ENCODE measurements around the gene C15orf39. TPM values are rescaled to one million over a fixed set of nuclear protein-coding genes. Genes with fewer than 3 reads are reported as not detected.

C15orf39 gene
- total RNA-seq, 1 experiment from 2014 or later, result 13.3 TPM

- POLR2A ChIA-PET, result interaction anchor here (0.9 kb wide), 1 partner anchor 17 kb away, joined by 3 read pairs; no protein-coding TSS in a partner anchor
- Mint-ChIP-seq H3K27me3 (ENCODE audit: insufficient read depth, unreplicated experiment) (no peaks in the 10 kb centered on the region), H3K4me3 (ENCODE audit: unreplicated experiment) (no peak overlapping the region), H3K9me3 (ENCODE audit: unreplicated experiment) (no peaks in the 10 kb centered on the region), H3K36me3 (ENCODE audit: insufficient read depth, unreplicated experiment) (no peaks in the 10 kb centered on the region), H3K4me1 (ENCODE audit: insufficient read depth, unreplicated experiment) (no peaks in the 10 kb centered on the region), H3K27ac (ENCODE audit: low read depth, unreplicated experiment) (no peak overlapping the region)
- BruUV-seq (replicated peaks), result no TSS peak
- CTCF ChIA-PET, result no interaction called here
- TF ChIP-seq, protein P1, sequence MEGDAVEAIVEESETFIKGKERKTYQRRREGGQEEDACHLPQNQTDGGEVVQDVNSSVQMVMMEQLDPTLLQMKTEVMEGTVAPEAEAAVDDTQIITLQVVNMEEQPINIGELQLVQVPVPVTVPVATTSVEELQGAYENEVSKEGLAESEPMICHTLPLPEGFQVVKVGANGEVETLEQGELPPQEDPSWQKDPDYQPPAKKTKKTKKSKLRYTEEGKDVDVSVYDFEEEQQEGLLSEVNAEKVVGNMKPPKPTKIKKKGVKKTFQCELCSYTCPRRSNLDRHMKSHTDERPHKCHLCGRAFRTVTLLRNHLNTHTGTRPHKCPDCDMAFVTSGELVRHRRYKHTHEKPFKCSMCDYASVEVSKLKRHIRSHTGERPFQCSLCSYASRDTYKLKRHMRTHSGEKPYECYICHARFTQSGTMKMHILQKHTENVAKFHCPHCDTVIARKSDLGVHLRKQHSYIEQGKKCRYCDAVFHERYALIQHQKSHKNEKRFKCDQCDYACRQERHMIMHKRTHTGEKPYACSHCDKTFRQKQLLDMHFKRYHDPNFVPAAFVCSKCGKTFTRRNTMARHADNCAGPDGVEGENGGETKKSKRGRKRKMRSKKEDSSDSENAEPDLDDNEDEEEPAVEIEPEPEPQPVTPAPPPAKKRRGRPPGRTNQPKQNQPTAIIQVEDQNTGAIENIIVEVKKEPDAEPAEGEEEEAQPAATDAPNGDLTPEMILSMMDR (IDR thresholded peaks at IDR 0.05; ENCODE audit: unreplicated experiment), result no peak
- intact Hi-C loops (cut with micrococcal nuclease), result no loop called here
- no peak for DNase-seq (ENCODE audit: unreplicated experiment)
Measured at GRCh38 chr15:75159244-75159643, 42.4 kb upstream of the C15orf39 start.

GRCh38 chr15:75161106-75161916, 40.4 kb upstream of the C15orf39 start:
- no peak for DNase-seq (ENCODE audit: unreplicated experiment)
- H3K4me1 Mint-ChIP-seq (ENCODE audit: insufficient read depth, unreplicated experiment), result no peaks in the 10 kb centered on the region
- H3K27me3 Mint-ChIP-seq (ENCODE audit: insufficient read depth, unreplicated experiment), result no peaks in the 10 kb centered on the region
- H3K4me3 Mint-ChIP-seq (ENCODE audit: unreplicated experiment), result no peak overlapping the region
- no peaks in the 10 kb centered on the region for H3K9me3 Mint-ChIP-seq (ENCODE audit: unreplicated experiment)
- CTCF ChIA-PET, result interaction anchor here (0.6 to 0.9 kb wide), 2 partner anchors 34 to 38 kb away, joined by 3 to 6 read pairs; no protein-coding TSS in a partner anchor
- POLR2A ChIA-PET, result interaction anchor here (1.0 kb wide), 1 partner anchor 14 kb away, joined by 3 read pairs; no protein-coding TSS in a partner anchor
- BruUV-seq (replicated peaks), result no TSS peak
- H3K36me3 Mint-ChIP-seq (ENCODE audit: insufficient read depth, unreplicated experiment), result no peaks in the 10 kb centered on the region
- intact Hi-C loops (cut with micrococcal nuclease), result no loop called here
- H3K27ac Mint-ChIP-seq (ENCODE audit: low read depth, unreplicated experiment), result no peak overlapping the region
- TF ChIP-seq, protein P1 (IDR thresholded peaks at IDR 0.05; ENCODE audit: unreplicated experiment), result no peak

GRCh38 chr15:75161917-75162414, 39.7 kb upstream of the C15orf39 start:
- POLR2A ChIA-PET, result interaction anchor here (1.0 kb wide), 1 partner anchor 14 kb away, joined by 3 read pairs; no protein-coding TSS in a partner anchor
- TF ChIP-seq, protein P1 (IDR thresholded peaks at IDR 0.05; ENCODE audit: unreplicated experiment), result no peak
- Mint-ChIP-seq H3K36me3 (ENCODE audit: insufficient read depth, unreplicated experiment) (no peaks in the 10 kb centered on the region), H3K4me1 (ENCODE audit: insufficient read depth, unreplicated experiment) (no peaks in the 10 kb centered on the region), H3K27me3 (ENCODE audit: insufficient read depth, unreplicated experiment) (no peaks in the 10 kb centered on the region), H3K9me3 (ENCODE audit: unreplicated experiment) (no peaks in the 10 kb centered on the region), H3K4me3 (ENCODE audit: unreplicated experiment) (no peak overlapping the region), H3K27ac (ENCODE audit: low read depth, unreplicated experiment) (no peak overlapping the region)
- no peak for DNase-seq (ENCODE audit: unreplicated experiment)
- no TSS peak for BruUV-seq (replicated peaks)
- intact Hi-C loops (cut with micrococcal nuclease), result no loop called here
- CTCF ChIA-PET, result interaction anchor here (0.7 kb wide), 1 partner anchor 540 kb away, joined by 3 read pairs; no protein-coding TSS in a partner anchor

DNA sequence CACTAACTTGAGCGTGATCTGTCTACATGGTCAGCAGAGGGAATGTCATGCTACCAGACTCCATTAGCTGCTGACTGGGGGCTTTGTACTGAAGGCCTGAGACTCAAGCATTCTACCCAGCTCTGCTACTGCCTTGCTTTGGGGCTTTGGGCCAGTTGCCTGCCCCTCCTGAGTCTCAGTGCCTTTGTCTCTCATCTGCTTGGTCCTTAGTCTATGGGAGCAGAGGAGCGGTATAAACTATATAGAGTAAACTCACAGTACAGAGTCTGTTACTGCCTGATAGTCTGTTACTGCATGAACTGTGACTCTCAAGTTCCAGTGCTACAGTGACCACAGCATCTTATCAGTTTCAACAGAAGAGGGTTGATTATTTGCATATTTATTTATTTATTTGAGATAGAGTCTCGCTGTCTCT, 38.5 kb upstream of the C15orf39 start:
- DNase-seq (ENCODE audit: unreplicated experiment), result no peak
- intact Hi-C loops (cut with micrococcal nuclease), result no loop called here
- no peak overlapping the region for H3K4me3 Mint-ChIP-seq (ENCODE audit: unreplicated experiment)
- POLR2A ChIA-PET, result interaction anchor here (0.6 kb wide), 1 partner anchor 1015 kb away, joined by 3 read pairs; no protein-coding TSS in a partner anchor
- TF ChIP-seq, protein P1 (IDR thresholded peaks at IDR 0.05; ENCODE audit: unreplicated experiment), result no peak
- H3K27me3 Mint-ChIP-seq (ENCODE audit: insufficient read depth, unreplicated experiment), result no peaks in the 10 kb centered on the region
- no peak overlapping the region for H3K27ac Mint-ChIP-seq (ENCODE audit: low read depth, unreplicated experiment)
- no peaks in the 10 kb centered on the region for H3K36me3 Mint-ChIP-seq (ENCODE audit: insufficient read depth, unreplicated experiment)
- H3K4me1 Mint-ChIP-seq (ENCODE audit: insufficient read depth, unreplicated experiment), result peaks cover 6% of the 10 kb centered on the region
- H3K9me3 Mint-ChIP-seq (ENCODE audit: unreplicated experiment), result no peaks in the 10 kb centered on the region
- BruUV-seq (replicated peaks), result no TSS peak
- CTCF ChIA-PET, result interaction anchor here (0.7 to 1.0 kb wide), 3 partner anchors 29 to 365 kb away, joined by 3 to 4 read pairs (median 4); no protein-coding TSS in a partner anchor

Measured in MCF 10A (cell line).